HEK293 (cell line): ENCODE data around the gene NUP50.

Source experiments
- CTCF ChIA-PET: fragments of 350-600 bp; formaldehyde crosslinking; extraction: SDS; loops from one replicate; lab custom pipeline; 2021; ENCODE audit warnings: antibody characterized with exemption; lab: Yijun Ruan, JAX
- POLR2A ChIA-PET: fragments of 300-600 bp; formaldehyde crosslinking; extraction: SDS; loops from one replicate; lab custom pipeline; 2020; ENCODE audit warnings: antibody characterized with exemption, inconsistent platforms; lab: Yijun Ruan, JAX
- H3K27ac ChIP-seq: fragments of 200-500 bp; sonication (Bioruptor generic); 2 replicates; pipeline ENCODE4 v1.5.1; 2014; ENCODE audit warnings: low read depth, low read length, control low read depth, inconsistent platforms; ENCODE audit errors: extremely low read depth
- H3K36me3 ChIP-seq, 2 experiments: fragments of 200-500 bp in 1 of 2; sonication (Bioruptor generic) in 1 of 2; 1 replicate in 1 of 2; 2 replicates in 1 of 2; pipeline ENCODE4 v1.5.1; 2014 to 2017; ENCODE audit warnings: inconsistent platforms in 2 of 2, low read length in 2 of 2; ENCODE audit not compliant: control insufficient read depth in 2 of 2, insufficient read depth in 1 of 2
- H3K4me1 ChIP-seq: fragments of 200-500 bp; sonication (Bioruptor generic); 2 replicates; pipeline ENCODE4 v1.5.1; 2014; ENCODE audit warnings: mild to moderate bottlenecking, low read length, inconsistent platforms; ENCODE audit not compliant: control insufficient read depth, insufficient read depth
- H3K4me3 ChIP-seq: 2 replicates; pipeline ENCODE4 v1.5.1; 2011; ENCODE audit warnings: low read depth, mild to moderate bottlenecking, control low read depth, low read length, moderate library complexity
- H3K9me3 ChIP-seq: fragments of 200-500 bp; sonication (Bioruptor generic); 2 replicates; pipeline ENCODE4 v1.5.1; 2014; ENCODE audit warnings: low read depth, low read length, inconsistent platforms; ENCODE audit not compliant: control insufficient read depth, insufficient read depth
- KLF16 ChIP-seq: fragments of 450-650 bp; formaldehyde crosslinking; IDR thresholded peaks from 2 replicates; pipeline ENCODE4 v1.5.1; 2017; ENCODE audit warnings: missing biosample characterization, missing genetic modification characterization
- OSR2 ChIP-seq: fragments of 450-650 bp; formaldehyde crosslinking; IDR thresholded peaks from 2 replicates; pipeline ENCODE4 v1.5.1; 2016; ENCODE audit warnings: missing biosample characterization, missing genetic modification characterization
- ZNF155 ChIP-seq: fragments of 450-650 bp; formaldehyde crosslinking; IDR thresholded peaks from 2 replicates; pipeline ENCODE4 v1.5.1; 2016; ENCODE audit warnings: missing biosample characterization, missing genetic modification characterization
- ZNF169 ChIP-seq: fragments of 450-650 bp; formaldehyde crosslinking; IDR thresholded peaks from 2 replicates; pipeline ENCODE4 v1.5.1; 2016; ENCODE audit warnings: missing biosample characterization, missing genetic modification characterization
- ZNF202 ChIP-seq: fragments of 450-650 bp; formaldehyde crosslinking; IDR thresholded peaks from 2 replicates; pipeline ENCODE4 v1.5.1; 2016; ENCODE audit warnings: missing biosample characterization, missing genetic modification characterization, borderline replicate concordance
- ZNF214 ChIP-seq: fragments of 450-650 bp; formaldehyde crosslinking; IDR thresholded peaks from 2 replicates; pipeline ENCODE4 v1.5.1; 2017; ENCODE audit warnings: missing biosample characterization, mild to moderate bottlenecking, missing genetic modification characterization, borderline replicate concordance
- ZNF221 ChIP-seq: fragments of 450-650 bp; formaldehyde crosslinking; IDR thresholded peaks from 2 replicates; pipeline ENCODE4 v1.5.1; 2017; ENCODE audit warnings: missing biosample characterization, missing genetic modification characterization, borderline replicate concordance
- ZNF404 ChIP-seq: fragments of 450-650 bp; formaldehyde crosslinking; IDR thresholded peaks from 2 replicates; pipeline ENCODE4 v1.5.1; 2017; ENCODE audit warnings: missing biosample characterization, missing genetic modification characterization
- ZNF544 ChIP-seq: fragments of 450-650 bp; formaldehyde crosslinking; IDR thresholded peaks from 2 replicates; pipeline ENCODE4 v1.5.0; 2017; ENCODE audit warnings: missing biosample characterization, missing genetic modification characterization
- ZNF560 ChIP-seq: fragments of 450-650 bp; formaldehyde crosslinking; IDR thresholded peaks from 2 replicates; pipeline ENCODE4 v1.5.1; 2017; ENCODE audit warnings: missing biosample characterization, missing genetic modification characterization, borderline replicate concordance
- TF ChIP-seq, protein P1 (sequence below): fragments of 450-650 bp; formaldehyde crosslinking; IDR thresholded peaks from 2 replicates; pipeline ENCODE4 v1.5.1; 2016; ENCODE audit warnings: missing biosample characterization, missing genetic modification characterization
- TF ChIP-seq, protein P2 (sequence below): fragments of 450-650 bp; IDR thresholded peaks from 2 replicates; pipeline ENCODE4 v1.5.1; 2018; ENCODE audit warnings: missing biosample characterization, mild to moderate bottlenecking, missing genetic modification characterization
- TF ChIP-seq, protein P3 (sequence below): fragments of 450-650 bp; formaldehyde crosslinking; conservative IDR thresholded peaks from 2 replicates; pipeline ENCODE4 v1.5.1; 2016; ENCODE audit warnings: low read depth, missing biosample characterization, missing genetic modification characterization
- TF ChIP-seq, protein P4 (sequence below): sonication (generic); formaldehyde crosslinking; IDR thresholded peaks from 2 replicates; pipeline ENCODE4 v1.8.1; 2022; ENCODE audit warnings: mild to moderate bottlenecking, moderate library complexity, missing genetic modification reagents
- TF ChIP-seq, protein P5 (sequence below): fragments of 450-650 bp; IDR thresholded peaks from 2 replicates; pipeline ENCODE4 v1.5.1; 2018; ENCODE audit warnings: missing biosample characterization, missing genetic modification characterization

NUP50 gene

DNA sequence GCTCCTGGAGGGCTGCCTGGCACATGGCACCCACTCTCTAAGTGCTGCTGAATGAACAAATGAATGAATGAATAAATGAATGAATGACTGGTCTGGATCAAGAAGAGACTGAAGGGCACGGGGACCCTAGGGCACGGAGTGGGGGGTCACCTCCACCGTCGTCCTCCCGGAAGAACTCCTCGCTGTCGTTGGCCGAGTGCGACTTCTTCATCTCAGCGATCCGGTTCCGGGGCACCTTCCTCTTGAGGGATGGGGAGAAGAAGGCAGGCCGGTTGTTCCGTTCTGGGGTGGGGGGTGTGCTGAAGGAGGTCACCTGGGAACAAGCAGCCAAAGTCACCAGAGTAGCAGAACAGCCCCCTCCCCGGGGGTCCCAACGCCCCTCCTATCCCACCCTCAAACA, 36.0 kb downstream of the NUP50 start (continued):
- TF ChIP-seq, protein P1, sequence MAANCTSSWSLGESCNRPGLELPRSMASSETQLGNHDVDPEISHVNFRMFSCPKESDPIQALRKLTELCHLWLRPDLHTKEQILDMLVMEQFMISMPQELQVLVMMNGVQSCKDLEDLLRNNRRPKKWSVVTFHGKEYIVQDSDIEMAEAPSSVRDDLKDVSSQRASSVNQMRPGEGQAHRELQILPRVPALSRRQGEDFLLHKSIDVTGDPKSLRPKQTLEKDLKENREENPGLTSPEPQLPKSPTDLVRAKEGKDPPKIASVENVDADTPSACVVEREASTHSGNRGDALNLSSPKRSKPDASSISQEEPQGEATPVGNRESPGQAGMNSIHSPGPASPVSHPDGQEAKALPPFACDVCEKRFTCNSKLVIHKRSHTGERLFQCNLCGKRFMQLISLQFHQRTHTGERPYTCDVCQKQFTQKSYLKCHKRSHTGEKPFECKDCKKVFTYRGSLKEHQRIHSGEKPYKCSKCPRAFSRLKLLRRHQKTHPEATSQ (tag by site-specific recombination) = no peak
- TF ChIP-seq ZNF221 (tag by site-specific recombination) = no peak
- TF ChIP-seq ZNF169 (tag by site-specific recombination) = no peak
- no peak for TF ChIP-seq ZNF404 (tag by site-specific recombination)
- TF ChIP-seq, protein P2, sequence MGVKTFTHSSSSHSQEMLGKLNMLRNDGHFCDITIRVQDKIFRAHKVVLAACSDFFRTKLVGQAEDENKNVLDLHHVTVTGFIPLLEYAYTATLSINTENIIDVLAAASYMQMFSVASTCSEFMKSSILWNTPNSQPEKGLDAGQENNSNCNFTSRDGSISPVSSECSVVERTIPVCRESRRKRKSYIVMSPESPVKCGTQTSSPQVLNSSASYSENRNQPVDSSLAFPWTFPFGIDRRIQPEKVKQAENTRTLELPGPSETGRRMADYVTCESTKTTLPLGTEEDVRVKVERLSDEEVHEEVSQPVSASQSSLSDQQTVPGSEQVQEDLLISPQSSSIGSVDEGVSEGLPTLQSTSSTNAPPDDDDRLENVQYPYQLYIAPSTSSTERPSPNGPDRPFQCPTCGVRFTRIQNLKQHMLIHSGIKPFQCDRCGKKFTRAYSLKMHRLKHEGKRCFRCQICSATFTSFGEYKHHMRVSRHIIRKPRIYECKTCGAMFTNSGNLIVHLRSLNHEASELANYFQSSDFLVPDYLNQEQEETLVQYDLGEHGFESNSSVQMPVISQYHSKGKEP (tag by site-specific recombination) = no peak
- TF ChIP-seq ZNF155 (tag by site-specific recombination) = no peak
- TF ChIP-seq, protein P3, sequence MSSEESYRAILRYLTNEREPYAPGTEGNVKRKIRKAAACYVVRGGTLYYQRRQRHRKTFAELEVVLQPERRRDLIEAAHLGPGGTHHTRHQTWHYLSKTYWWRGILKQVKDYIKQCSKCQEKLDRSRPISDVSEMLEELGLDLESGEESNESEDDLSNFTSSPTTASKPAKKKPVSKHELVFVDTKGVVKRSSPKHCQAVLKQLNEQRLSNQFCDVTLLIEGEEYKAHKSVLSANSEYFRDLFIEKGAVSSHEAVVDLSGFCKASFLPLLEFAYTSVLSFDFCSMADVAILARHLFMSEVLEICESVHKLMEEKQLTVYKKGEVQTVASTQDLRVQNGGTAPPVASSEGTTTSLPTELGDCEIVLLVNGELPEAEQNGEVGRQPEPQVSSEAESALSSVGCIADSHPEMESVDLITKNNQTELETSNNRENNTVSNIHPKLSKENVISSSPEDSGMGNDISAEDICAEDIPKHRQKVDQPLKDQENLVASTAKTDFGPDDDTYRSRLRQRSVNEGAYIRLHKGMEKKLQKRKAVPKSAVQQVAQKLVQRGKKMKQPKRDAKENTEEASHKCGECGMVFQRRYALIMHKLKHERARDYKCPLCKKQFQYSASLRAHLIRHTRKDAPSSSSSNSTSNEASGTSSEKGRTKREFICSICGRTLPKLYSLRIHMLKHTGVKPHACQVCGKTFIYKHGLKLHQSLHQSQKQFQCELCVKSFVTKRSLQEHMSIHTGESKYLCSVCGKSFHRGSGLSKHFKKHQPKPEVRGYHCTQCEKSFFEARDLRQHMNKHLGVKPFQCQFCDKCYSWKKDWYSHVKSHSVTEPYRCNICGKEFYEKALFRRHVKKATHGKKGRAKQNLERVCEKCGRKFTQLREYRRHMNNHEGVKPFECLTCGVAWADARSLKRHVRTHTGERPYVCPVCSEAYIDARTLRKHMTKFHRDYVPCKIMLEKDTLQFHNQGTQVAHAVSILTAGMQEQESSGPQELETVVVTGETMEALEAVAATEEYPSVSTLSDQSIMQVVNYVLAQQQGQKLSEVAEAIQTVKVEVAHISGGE = no peak
- TF ChIP-seq OSR2 (tag by site-specific recombination) = no peak

DNA sequence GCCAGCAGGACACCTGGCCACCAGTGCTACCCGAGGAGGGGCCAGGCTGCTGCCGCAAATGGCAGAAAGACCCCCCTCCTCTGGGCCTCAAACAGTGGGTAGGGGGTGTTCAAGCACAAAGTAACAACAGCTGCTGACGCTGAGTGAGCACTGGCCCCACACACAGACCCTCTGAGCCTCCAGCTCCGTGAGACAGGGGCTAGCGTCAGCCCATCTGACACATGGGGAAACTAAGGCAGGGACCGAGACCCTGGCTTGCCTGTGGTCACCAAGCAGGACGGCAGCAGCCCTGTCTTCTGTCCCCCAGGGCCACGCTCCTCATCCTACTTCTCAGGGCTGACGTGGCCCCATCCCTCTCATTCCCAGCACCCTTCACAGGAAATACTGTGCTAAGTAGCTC, 36.5 kb downstream of the NUP50 start:
- peaks cover 0 to 85% of the 10 kb centered on the region in 2 experiments; a peak in 1 of 3 replicates for H3K36me3 ChIP-seq
- CTCF ChIA-PET = interaction anchor here (1.3 kb wide), 1 partner anchor 11 kb away, joined by 3 read pairs; no protein-coding TSS in a partner anchor
- H3K9me3 ChIP-seq = no peaks in the 10 kb centered on the region

More for the DNA sequence above, 36.5 kb downstream of the NUP50 start:
- Histone ChIP-seq H3K4me3 (no peak overlapping the region), H3K4me1 (peaks cover 4% of the 10 kb centered on the region; the same call in 1 of the 2 replicates), H3K27ac (no peak overlapping the region)
- TF ChIP-seq, protein P4, sequence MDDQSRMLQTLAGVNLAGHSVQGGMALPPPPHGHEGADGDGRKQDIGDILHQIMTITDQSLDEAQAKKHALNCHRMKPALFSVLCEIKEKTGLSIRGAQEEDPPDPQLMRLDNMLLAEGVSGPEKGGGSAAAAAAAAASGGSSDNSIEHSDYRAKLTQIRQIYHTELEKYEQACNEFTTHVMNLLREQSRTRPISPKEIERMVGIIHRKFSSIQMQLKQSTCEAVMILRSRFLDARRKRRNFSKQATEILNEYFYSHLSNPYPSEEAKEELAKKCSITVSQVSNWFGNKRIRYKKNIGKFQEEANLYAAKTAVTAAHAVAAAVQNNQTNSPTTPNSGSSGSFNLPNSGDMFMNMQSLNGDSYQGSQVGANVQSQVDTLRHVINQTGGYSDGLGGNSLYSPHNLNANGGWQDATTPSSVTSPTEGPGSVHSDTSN = no peak
- TF ChIP-seq, protein P5, sequence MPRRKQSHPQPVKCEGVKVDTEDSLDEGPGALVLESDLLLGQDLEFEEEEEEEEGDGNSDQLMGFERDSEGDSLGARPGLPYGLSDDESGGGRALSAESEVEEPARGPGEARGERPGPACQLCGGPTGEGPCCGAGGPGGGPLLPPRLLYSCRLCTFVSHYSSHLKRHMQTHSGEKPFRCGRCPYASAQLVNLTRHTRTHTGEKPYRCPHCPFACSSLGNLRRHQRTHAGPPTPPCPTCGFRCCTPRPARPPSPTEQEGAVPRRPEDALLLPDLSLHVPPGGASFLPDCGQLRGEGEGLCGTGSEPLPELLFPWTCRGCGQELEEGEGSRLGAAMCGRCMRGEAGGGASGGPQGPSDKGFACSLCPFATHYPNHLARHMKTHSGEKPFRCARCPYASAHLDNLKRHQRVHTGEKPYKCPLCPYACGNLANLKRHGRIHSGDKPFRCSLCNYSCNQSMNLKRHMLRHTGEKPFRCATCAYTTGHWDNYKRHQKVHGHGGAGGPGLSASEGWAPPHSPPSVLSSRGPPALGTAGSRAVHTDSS (tag by site-specific recombination) = no peak
- TF ChIP-seq ZNF544 (tag by site-specific recombination) (no peak), ZNF214 (no peak), ZNF560 (tag by site-specific recombination) (no peak), ZNF202 (tag by site-specific recombination) (no peak), KLF16 (no peak)
- POLR2A ChIA-PET = no interaction called here
